IMR-90 (cell line): ENCODE measurements around the gene STOX2. TPM values are rescaled to one million over a fixed set of nuclear protein-coding genes. Genes with fewer than 3 reads are reported as not detected.

ENCODE experiments used
- ATAC-seq: fragments of 200-7000 bp; cut with Tn5 transposase; 2 replicates; pipeline ENCODE4 v1.9.1; 2020; ENCODE audit warnings: low read depth, mild to moderate bottlenecking, moderate library complexity
- BruUV-seq: library from RNA; stranded (reverse); fragments of 400-500 nt; replicated peaks from 2 replicates; lab custom pipeline; 2021; lab: Mats Ljungman, UMichigan
- CTCF ChIA-PET: fragments of 300-600 bp; formaldehyde crosslinking; extraction: SDS; loops from one replicate; lab custom pipeline; 2021; ENCODE audit warnings: antibody characterized with exemption; lab: Yijun Ruan, JAX
- POLR2A ChIA-PET: fragments of 300-600 bp; sonication (Branson Sonifier 250); formaldehyde crosslinking; loops from one replicate; lab custom pipeline; 2022; ENCODE audit warnings: antibody characterized with exemption; ENCODE audit not compliant: unreplicated experiment; lab: Charles Lee
- DNase-seq: peaks from one replicate; pipeline ENCODE4 v3.0.0; 2013
- H2AFZ ChIP-seq: replicated peaks from 2 replicates; pipeline ENCODE3; 2013; ENCODE audit warnings: low read length, mild to moderate bottlenecking; ENCODE audit not compliant: poor library complexity
- H2AK5ac ChIP-seq: 2 replicates; pipeline ENCODE4 v1.6.1; 2013; ENCODE audit warnings: low read depth, low read length, inconsistent platforms
- H2AK9ac ChIP-seq: replicated peaks from 2 replicates; pipeline ENCODE3; 2013; ENCODE audit warnings: mild to moderate bottlenecking, low read depth, low read length, moderate library complexity; ENCODE audit not compliant: poor library complexity
- H2BK120ac ChIP-seq: 2 replicates; pipeline ENCODE4 v1.6.1; 2013; ENCODE audit warnings: low read depth, low read length, inconsistent platforms
- H2BK15ac ChIP-seq: 3 replicates; pipeline ENCODE4 v1.6.1; 2013; ENCODE audit warnings: low read depth, low read length, inconsistent platforms
- H2BK20ac ChIP-seq: 2 replicates; pipeline ENCODE4 v1.6.1; 2013; ENCODE audit warnings: low read depth, mild to moderate bottlenecking, inconsistent platforms, low read length, moderate library complexity
- H2BK5ac ChIP-seq: 2 replicates; pipeline ENCODE4 v1.6.1; 2013; ENCODE audit warnings: mild to moderate bottlenecking, low read depth, low read length, inconsistent platforms; ENCODE audit not compliant: poor library complexity, severe bottlenecking
- H3K14ac ChIP-seq: replicated peaks from 2 replicates; pipeline ENCODE4 v1.6.1; 2013; ENCODE audit warnings: low read depth, low read length, inconsistent platforms
- H3K18ac ChIP-seq: 2 replicates; pipeline ENCODE4 v1.6.1; 2013; ENCODE audit warnings: low read depth, low read length, control low read depth
- H3K23ac ChIP-seq: 2 replicates; pipeline ENCODE4 v1.6.1; 2013; ENCODE audit warnings: low read depth, low read length, inconsistent platforms
- H3K27ac ChIP-seq: 2 replicates; pipeline ENCODE4 v1.5.1; 2013; ENCODE audit warnings: mild to moderate bottlenecking, control low read depth, low read length; ENCODE audit not compliant: insufficient read depth
- H3K27me3 ChIP-seq: 2 replicates; pipeline ENCODE4 v1.6.1; 2013; ENCODE audit warnings: low read length; ENCODE audit not compliant: control insufficient read depth, insufficient read depth
- H3K36me3 ChIP-seq: 2 replicates; pipeline ENCODE4 v1.6.1; 2013; ENCODE audit warnings: low read length, mixed read lengths; ENCODE audit not compliant: control insufficient read depth, insufficient read depth
- H3K4ac ChIP-seq: 2 replicates; pipeline ENCODE4 v1.6.1; 2013; ENCODE audit warnings: low read depth, low read length, inconsistent platforms
- H3K4me1 ChIP-seq: 2 replicates; pipeline ENCODE4 v1.6.1; 2013; ENCODE audit warnings: low read length, mixed read lengths; ENCODE audit not compliant: control insufficient read depth, insufficient read depth
- H3K4me2 ChIP-seq: 2 replicates; pipeline ENCODE4 v1.6.1; 2013; ENCODE audit warnings: low read depth, mild to moderate bottlenecking, control low read depth, low read length, moderate library complexity
- H3K4me3 ChIP-seq: 2 replicates; pipeline ENCODE4 v1.5.1; 2013; ENCODE audit warnings: low read depth, mild to moderate bottlenecking, control low read depth, low read length, moderate library complexity; ENCODE audit not compliant: insufficient read depth
- H3K56ac ChIP-seq: 2 replicates; pipeline ENCODE4 v1.6.1; 2013; ENCODE audit warnings: low read length, inconsistent platforms; ENCODE audit not compliant: insufficient read depth; ENCODE audit errors: extremely low read depth
- H3K79me1 ChIP-seq, 2 experiments: 2 replicates each; pipeline ENCODE4 v1.6.1; 2013; ENCODE audit warnings: low read length in 2 of 2, inconsistent platforms in 1 of 2, low read depth in 1 of 2
- H3K9ac ChIP-seq: 2 replicates; pipeline ENCODE4 v1.6.1; 2013; ENCODE audit warnings: low read depth, low read length, control low read depth
- H3K9me1 ChIP-seq: 2 replicates; pipeline ENCODE4 v1.6.1; 2013; ENCODE audit warnings: low read length, inconsistent platforms; ENCODE audit not compliant: insufficient read depth
- H3K9me3 ChIP-seq: 2 replicates; pipeline ENCODE4 v1.6.1; 2013; ENCODE audit warnings: low read length; ENCODE audit not compliant: control insufficient read depth, insufficient read depth
- H4K20me1 ChIP-seq: 2 replicates; pipeline ENCODE4 v1.6.1; 2013; ENCODE audit warnings: low read length, inconsistent platforms; ENCODE audit not compliant: insufficient read depth
- H4K5ac ChIP-seq: 2 replicates; pipeline ENCODE4 v1.6.1; 2013; ENCODE audit warnings: mild to moderate bottlenecking, low read depth, low read length, control low read depth
- H4K8ac ChIP-seq, 2 experiments: 2 replicates each; pipeline ENCODE4 v1.6.1; 2013; ENCODE audit warnings: low read depth in 2 of 2, low read length in 2 of 2, control low read depth in 1 of 2, inconsistent platforms in 1 of 2
- H4K91ac ChIP-seq: 2 replicates; pipeline ENCODE4 v1.6.1; 2013; ENCODE audit warnings: low read depth, low read length, inconsistent platforms; ENCODE audit not compliant: insufficient read depth
- BHLHE40 ChIP-seq: fragments of 150-350 bp; IDR thresholded peaks from 2 replicates; pipeline ENCODE4 v1.6.1; 2016; ENCODE audit warnings: mild to moderate bottlenecking, low read depth, low read length
- CEBPB ChIP-seq: IDR thresholded peaks from 2 replicates; pipeline ENCODE4 v1.6.1; 2012; ENCODE audit warnings: low read depth, low read length, improper control_type of control experiment
- CHD1 ChIP-seq: IDR thresholded peaks from 2 replicates; pipeline ENCODE4 v1.6.1; 2012; ENCODE audit warnings: low read depth, low read length, improper control_type of control experiment
- FOS ChIP-seq: fragments of 150-350 bp; IDR thresholded peaks from 2 replicates; pipeline ENCODE4 v1.6.1; 2016; ENCODE audit warnings: low read depth, low read length
- MAFK ChIP-seq: IDR thresholded peaks from 2 replicates; pipeline ENCODE4 v1.6.1; 2012; ENCODE audit warnings: low read depth, low read length, improper control_type of control experiment
- MXI1 ChIP-seq: IDR thresholded peaks from 2 replicates; pipeline ENCODE4 v1.6.1; 2012; ENCODE audit warnings: low read depth, mild to moderate bottlenecking, low read length, moderate library complexity, borderline replicate concordance
- NFE2L2 ChIP-seq: fragments of 150-350 bp; IDR thresholded peaks from 2 replicates; pipeline ENCODE4 v1.6.1; 2016; ENCODE audit warnings: low read depth, mild to moderate bottlenecking, low read length
- POLR2A ChIP-seq: IDR thresholded peaks from 2 replicates; pipeline ENCODE4 v1.6.1; 2012; ENCODE audit warnings: mild to moderate bottlenecking, low read depth, low read length
- RAD21 ChIP-seq: IDR thresholded peaks from 2 replicates; pipeline ENCODE4 v1.6.1; 2012; ENCODE audit warnings: low read length, improper control_type of control experiment
- RCOR1 ChIP-seq: IDR thresholded peaks from 2 replicates; pipeline ENCODE4 v1.6.1; 2012; ENCODE audit warnings: mild to moderate bottlenecking, low read length, improper control_type of control experiment; ENCODE audit not compliant: insufficient replicate concordance
- SMC3 ChIP-seq: fragments of 150-350 bp; IDR thresholded peaks from 2 replicates; pipeline ENCODE4 v1.6.1; 2016; ENCODE audit warnings: low read depth, mild to moderate bottlenecking, antibody characterized with exemption, low read length, moderate library complexity
- WGBS, 2 experiments: methylation state at CpG; one replicate each; pipeline versions ENCODE4 v1.1.5 to v1.1.7; 2013; ENCODE audit warnings: missing lambda C conversion rate in 2 of 2; ENCODE audit not compliant: insufficient read length in 1 of 2; ENCODE audit errors: extremely low coverage in 2 of 2; 5-methylcytosine and 5-hydroxymethylcytosine counted together
- dilution Hi-C: fragments of 300-500 bp; cut with HindIII; formaldehyde crosslinking; loops from one replicate; pipeline ENCODE4 v1.14.3; 2018; ENCODE audit warnings: low sequenced_read_pairs; ENCODE audit not compliant: unreplicated experiment
- in situ Hi-C: fragments of 300-500 bp; cut with MboI; formaldehyde crosslinking; loops from 3 replicates; pipeline ENCODE4 v1.14.3; 2019; ENCODE audit warnings: low sequenced_read_pairs, inconsistent platforms, mixed read lengths
- intact Hi-C: fragments of 100-400 bp; cut with micrococcal nuclease; formaldehyde crosslinking; loops from 2 replicates; pipeline ENCODE4 v1.10.0; 2022
- polyA plus RNA-seq, 3 experiments: library from polyadenylated mRNA; depleted of rRNA; stranded (reverse); fragments of >200 nt; gene quantifications; 2 replicates each; pipeline ENCODE4 v1.2.3, GENCODE V29; 2012; ENCODE audit warnings: low replicate concordance in 1 of 3
- total RNA-seq: library from RNA; depleted of rRNA; stranded (reverse); fragments of >200 nt; gene quantifications from 2 replicates; pipeline ENCODE4 v1.2.3, GENCODE V29; 2012

Gene STOX2
- total and polyA plus RNA-seq, 2 of the 4 experiments (the other 2 are of a cell fraction) = 1.1 to 5.4 TPM

GRCh38 chr4:183909801-183910200, 4.7 kb downstream of the STOX2 start:
- no peaks in the 10 kb centered on the region for H3K9me3 ChIP-seq
- ATAC-seq (no peak), DNase-seq (no peak)
- H3K4me2 ChIP-seq = no peak overlapping the region
- no peak overlapping the region for H4K5ac ChIP-seq
- H3K9me1 ChIP-seq = no peaks in the 10 kb centered on the region
- intact Hi-C loops = loop anchor here (5.0 kb wide), 3 partner anchors 78 to 258 kb away; no protein-coding TSS in a partner anchor
- H3K4ac ChIP-seq = no peak overlapping the region
- dilution Hi-C loops = no loop called here
- H4K8ac ChIP-seq = no peak overlapping the region
- no peak overlapping the region for H3K56ac ChIP-seq
- H3K36me3 ChIP-seq = peaks cover 2% of the 10 kb centered on the region; the same call in 1 of the 2 replicates
- no peaks in the 10 kb centered on the region for H3K79me1 ChIP-seq
- no TSS peak for BruUV-seq
- no peak overlapping the region for H3K9ac ChIP-seq
- no peak overlapping the region for H2AK5ac ChIP-seq
- no peak overlapping the region for H3K27ac ChIP-seq
- no peak overlapping the region for H2AK9ac ChIP-seq
- no peak overlapping the region for H3K18ac ChIP-seq
- H3K23ac ChIP-seq = no peak overlapping the region
- no peaks in the 10 kb centered on the region for H4K20me1 ChIP-seq
- H4K91ac ChIP-seq = no peak overlapping the region
- H3K4me3 ChIP-seq = no peak overlapping the region
- H2BK15ac ChIP-seq = no peak overlapping the region
- TF ChIP-seq MAFK (no peak), BHLHE40 (no peak), RCOR1 (no peak), SMC3 (no peak), POLR2A (no peak), CHD1 (no peak), FOS (no peak), CEBPB (no peak), RAD21 (no peak), MXI1 (no peak), NFE2L2 (no peak)
- 100% methylated on average over 3 of the region's 5 CpGs; no CpG with 5 or more reads in 1 of the 2 experiments for WGBS, 2 experiments
- POLR2A ChIA-PET = no interaction called here
- H3K4me1 ChIP-seq = peaks cover 3% of the 10 kb centered on the region; the same call in 1 of the 2 replicates
- H3K27me3 ChIP-seq = peaks cover 16% of the 10 kb centered on the region
- H2BK120ac ChIP-seq = no peak overlapping the region
- in situ Hi-C loops = no loop called here
- no peak overlapping the region for H2BK20ac ChIP-seq
- H2BK5ac ChIP-seq = no peak overlapping the region
- CTCF ChIA-PET = interaction anchor here (0.6 kb wide), 1 partner anchor 503 kb away, joined by 3 read pairs; no protein-coding TSS in a partner anchor
- no peak overlapping the region for H3K14ac ChIP-seq
- H2AFZ ChIP-seq = no peak overlapping the region
